HCT116 (cell line): ENCODE data around the gene NCKAP5L. TPM values are rescaled to one million over a fixed set of nuclear protein-coding genes. Genes with fewer than 3 reads are reported as not detected.

Experiments
- ATAC-seq: fragments of 200-7000 bp; cut with Tn5 transposase; 2 replicates; pipeline ENCODE4 v1.9.1; 2020; ENCODE audit warnings: mild to moderate bottlenecking, moderate library complexity
- BruUV-seq: library from RNA; stranded (reverse); fragments of 400-500 nt; replicated peaks from 2 replicates; lab custom pipeline; 2021; lab: Mats Ljungman, UMichigan
- CTCF ChIA-PET: fragments of 300-600 bp; sonication (Branson Sonifier 250); formaldehyde crosslinking; loops from one replicate; lab custom pipeline; 2021; ENCODE audit warnings: antibody characterized with exemption; lab: Charles Lee
- POLR2A ChIA-PET: fragments of 300-600, 350-600 bp; sonication (Branson Sonifier 250); formaldehyde crosslinking; loops from one replicate; lab custom pipeline; 2021; ENCODE audit warnings: antibody characterized with exemption; lab: Charles Lee
- RAD21 ChIA-PET, 2 experiments: fragments of 300-600 bp; sonication (Branson Sonifier 250); formaldehyde crosslinking; loops; one replicate each; lab custom pipeline; 2023; ENCODE audit warnings: low total read pairs in 2 of 2; ENCODE audit not compliant: uncharacterized antibody in 2 of 2, unreplicated experiment in 2 of 2, low non-redundant PET in 1 of 2; lab: Charles Lee
- DNase-seq: peaks from one replicate; pipeline ENCODE4 v3.0.0-alpha.2; 2010; ENCODE audit warnings: low read depth, low spot score
- H2AFZ ChIP-seq: fragments of 200-600 bp; shearing (Covaris generic), sonication (generic); 2 replicates; pipeline ENCODE4 v1.6.1; 2017; ENCODE audit warnings: low read depth, mixed run types, mixed read lengths, antibody characterized with exemption, low read length; ENCODE audit not compliant: poor library complexity, severe bottlenecking
- H3K27ac ChIP-seq: 2 replicates; pipeline ENCODE4 v1.5.1; 2012; ENCODE audit warnings: low read depth, low read length
- H3K27me3 ChIP-seq: fragments of 200-600 bp; sonication (generic); 2 replicates; pipeline ENCODE4 v1.6.1; 2016; ENCODE audit warnings: mixed run types, low read length, mixed read lengths; ENCODE audit not compliant: insufficient read depth
- H3K36me3 ChIP-seq, 2 experiments: fragments of 200-500 bp in 1 of 2; fragments of 200-600 bp in 1 of 2; sonication (Bioruptor generic) in 1 of 2; sonication (generic) in 1 of 2; 2 replicates each; pipeline versions ENCODE4 v1.5.1 to v1.6.1; 2014 to 2016; ENCODE audit warnings: low read length in 2 of 2, inconsistent platforms in 1 of 2, mixed read lengths in 1 of 2, mixed run types in 1 of 2; ENCODE audit not compliant: insufficient read depth in 2 of 2, control insufficient read depth in 1 of 2
- H3K4me1 ChIP-seq, 2 experiments: fragments of 200-600 bp in 1 of 2; sonication (generic) in 1 of 2; 2 replicates each; pipeline versions ENCODE4 v1.5.1 to v1.6.1; 2012 to 2017; ENCODE audit warnings: low read length in 2 of 2, inconsistent platforms in 1 of 2, mild to moderate bottlenecking in 1 of 2, mixed read lengths in 1 of 2, mixed run types in 1 of 2, moderate library complexity in 1 of 2; ENCODE audit not compliant: insufficient read depth in 2 of 2, control insufficient read depth in 1 of 2
- H3K4me2 ChIP-seq: fragments of 200-600 bp; sonication (generic); 2 replicates; pipeline ENCODE4 v1.6.1; 2017; ENCODE audit warnings: mixed run types, low read length, mixed read lengths
- H3K4me3 ChIP-seq, 2 experiments: fragments of 200-600 bp in 1 of 2; sonication (generic) in 1 of 2; replicated peaks in 1 of 2; 2 replicates each; pipeline ENCODE4 v1.5.1; 2011 to 2016; ENCODE audit warnings: low read length in 2 of 2, control low read depth in 1 of 2, low read depth in 1 of 2, mild to moderate bottlenecking in 1 of 2, mixed read lengths in 1 of 2, mixed run types in 1 of 2
- H3K79me2 ChIP-seq: fragments of 200-600 bp; sonication (generic); 2 replicates; pipeline ENCODE4 v1.6.1; 2017; ENCODE audit warnings: mild to moderate bottlenecking, mixed run types, low read length, moderate library complexity, mixed read lengths; ENCODE audit not compliant: insufficient read depth
- H3K9ac ChIP-seq: fragments of 200-600 bp; sonication (generic); 2 replicates; pipeline ENCODE4 v1.6.1; 2016; ENCODE audit warnings: low read length, mixed read lengths
- H3K9me2 ChIP-seq: fragments of 200-600 bp; sonication (generic), shearing (Covaris generic); 2 replicates; pipeline ENCODE4 v1.6.1; 2017; ENCODE audit warnings: mixed run types, mild to moderate bottlenecking, moderate library complexity; ENCODE audit not compliant: insufficient read depth
- H3K9me3 ChIP-seq, 2 experiments: fragments of 200-500 bp in 1 of 2; fragments of 200-600 bp in 1 of 2; sonication (Bioruptor generic) in 1 of 2; sonication (generic) in 1 of 2; 2 replicates each; pipeline ENCODE4 v1.6.1; 2014 to 2017; ENCODE audit warnings: low read length in 2 of 2, mixed read lengths in 2 of 2, inconsistent platforms in 1 of 2, low read depth in 1 of 2, mild to moderate bottlenecking in 1 of 2, mixed run types in 1 of 2, moderate library complexity in 1 of 2; ENCODE audit not compliant: control insufficient read depth in 1 of 2, insufficient read depth in 1 of 2
- H4K20me1 ChIP-seq: fragments of 200-600 bp; sonication (generic), shearing (Covaris generic); 2 replicates; pipeline ENCODE4 v1.6.1; 2017; ENCODE audit warnings: mixed run types, mild to moderate bottlenecking, moderate library complexity; ENCODE audit not compliant: insufficient read depth
- CBX3 ChIP-seq: IDR thresholded peaks from 2 replicates; pipeline ENCODE4 v1.6.1; 2012; ENCODE audit warnings: low read depth
- CEBPB ChIP-seq: IDR thresholded peaks from 2 replicates; pipeline ENCODE4 v1.6.1; 2012; ENCODE audit warnings: low read depth
- CTCF ChIP-seq, 3 experiments: fragments of 200-600 bp in 1 of 3; sonication (generic) in 1 of 3; IDR thresholded peaks in 2 of 3; conservative IDR thresholded peaks in 1 of 3; 2 replicates each; pipeline ENCODE4 v1.5.1; 2012 to 2017; ENCODE audit warnings: low read depth in 2 of 3, low read length in 2 of 3, antibody characterized with exemption in 1 of 3, borderline replicate concordance in 1 of 3, control low read depth in 1 of 3, mild to moderate bottlenecking in 1 of 3, mixed read lengths in 1 of 3, mixed run types in 1 of 3, moderate library complexity in 1 of 3; ENCODE audit not compliant: insufficient read depth in 1 of 3
- ELF1 ChIP-seq: IDR thresholded peaks from 2 replicates; pipeline ENCODE4 v1.6.1; 2012; ENCODE audit warnings: low read depth, borderline replicate concordance
- EZH2 ChIP-seq: fragments of 200-600 bp; sonication (generic); IDR thresholded peaks from 2 replicates; pipeline ENCODE4 v1.6.1; 2017; ENCODE audit warnings: antibody characterized with exemption, mixed run types
- EZH2phosphoT487 ChIP-seq: fragments of 200-600 bp; IDR thresholded peaks from 2 replicates; pipeline ENCODE4 v1.6.1; 2018; ENCODE audit warnings: antibody characterized with exemption, borderline replicate concordance
- FOSL1 ChIP-seq: IDR thresholded peaks from 2 replicates; pipeline ENCODE4 v1.6.1; 2012; ENCODE audit warnings: low read depth
- JUND ChIP-seq: IDR thresholded peaks from 2 replicates; pipeline ENCODE4 v1.6.1; 2012
- MAX ChIP-seq: IDR thresholded peaks from 2 replicates; pipeline ENCODE4 v1.6.1; 2012
- POLR2AphosphoS5 ChIP-seq: IDR thresholded peaks from 2 replicates; pipeline ENCODE4 v1.6.1; 2011; ENCODE audit warnings: mild to moderate bottlenecking, low read depth, low read length, moderate library complexity
- REST ChIP-seq: IDR thresholded peaks from 2 replicates; pipeline ENCODE4 v1.6.1; 2012; ENCODE audit warnings: low read depth
- SP1 ChIP-seq: IDR thresholded peaks from 2 replicates; pipeline ENCODE4 v1.6.1; 2012; ENCODE audit warnings: low read depth
- SRF ChIP-seq: IDR thresholded peaks from 2 replicates; pipeline ENCODE4 v1.6.1; 2012; ENCODE audit warnings: low read depth
- TCF7L2 ChIP-seq: IDR thresholded peaks from 2 replicates; pipeline ENCODE4 v1.7.0; 2011; ENCODE audit warnings: borderline replicate concordance, inconsistent platforms; ENCODE audit not compliant: insufficient read depth, insufficient read length; ENCODE audit errors: extremely low read depth
- YY1 ChIP-seq: IDR thresholded peaks from 2 replicates; pipeline ENCODE4 v1.6.1; 2011; ENCODE audit warnings: low read length, low read depth, moderate library complexity, mild to moderate bottlenecking; ENCODE audit not compliant: insufficient replicate concordance; ENCODE audit errors: extremely low read depth
- ZBTB33 ChIP-seq: IDR thresholded peaks from 2 replicates; pipeline ENCODE4 v1.6.1; 2011; ENCODE audit warnings: mild to moderate bottlenecking, low read length, moderate library complexity; ENCODE audit not compliant: insufficient replicate concordance; ENCODE audit errors: extremely low read depth
- intact Hi-C: fragments of 100-400 bp; cut with micrococcal nuclease; formaldehyde crosslinking; loops from 2 replicates; pipeline ENCODE4 v1.10.0; 2022
- total RNA-seq: library from RNA; stranded (reverse); gene quantifications from one replicate; pipeline ENCODE4 v1.2.1, GENCODE V29; 2021; ENCODE audit not compliant: unreplicated experiment

Gene NCKAP5L
- total RNA-seq, 1 experiment from 2014 or later = 12.1 TPM

GRCh38 chr12:49865109-49865781 lies 37.0 kb upstream of the NCKAP5L start:
- Histone ChIP-seq H3K79me2 (no peaks in the 10 kb centered on the region), H3K9me3 (no peaks in the 10 kb centered on the region), H3K4me1 (peaks cover 0 to 11% of the 10 kb centered on the region in 2 experiments; a peak in 1 of 4 replicates)
- no peak for ATAC-seq
- RAD21 ChIA-PET = interaction anchor here in 1 of 2 experiments (1.2 kb wide), 1 partner anchor 80 kb away, joined by 4 read pairs; no protein-coding TSS in a partner anchor
- TF ChIP-seq CTCF (IDR thresholded peaks at IDR 0.05 in 2 of 3, conservative IDR thresholded peaks at IDR 0.05 in 1 of 3; ENCODE audit: borderline replicate concordance in 1 of 3, insufficient read depth in 1 of 3, low read depth in 2 of 3, low read length in 2 of 3) (no peak), EZH2 (no peak), YY1 (no peak), CEBPB (no peak), POLR2AphosphoS5 (no peak), ELF1 (no peak), FOSL1 (no peak), REST (no peak), JUND (no peak), CBX3 (no peak), SRF (no peak), TCF7L2 (no peak), EZH2phosphoT487 (no peak), MAX (no peak), SP1 (no peak), ZBTB33 (no peak)
- TF ChIP-seq, all 23 proteins: peak for 0
- no peak overlapping the region for H3K4me2 ChIP-seq
- ChIA-PET POLR2A (no interaction called here), CTCF (interaction anchor here (1.7 to 3.3 kb wide), 5 partner anchors 17 to 311 kb away, joined by 5 to 26 read pairs (median 7); no protein-coding TSS in a partner anchor)
- H4K20me1 ChIP-seq = no peaks in the 10 kb centered on the region
- no peak overlapping the region for H2AFZ ChIP-seq
- DNase-seq = no peak
- no peak overlapping the region for H3K27ac ChIP-seq
- no peak overlapping the region for H3K4me3 ChIP-seq
- no TSS peak for BruUV-seq
- H3K36me3 ChIP-seq = no peaks in the 10 kb centered on the region
- no peaks in the 10 kb centered on the region for H3K27me3 ChIP-seq
- no peaks in the 10 kb centered on the region for H3K9me2 ChIP-seq
- H3K9ac ChIP-seq = no peak overlapping the region
- intact Hi-C loops = loop anchor here (5.0 kb wide), 2 partner anchors 102 to 192 kb away; partner anchors contain the start of gene ASIC1
